ENCODE results near the gene TMEM232. TPM values are rescaled to one million over a fixed set of nuclear protein-coding genes. Genes with fewer than 3 reads are reported as not detected.

TMEM232 gene
- total and polyA plus RNA-seq, 2 donors (not counting 3 experiments of a cell fraction or from before 2014, with no cell fraction given), result 0.17 to 0.38 TPM

DNA sequence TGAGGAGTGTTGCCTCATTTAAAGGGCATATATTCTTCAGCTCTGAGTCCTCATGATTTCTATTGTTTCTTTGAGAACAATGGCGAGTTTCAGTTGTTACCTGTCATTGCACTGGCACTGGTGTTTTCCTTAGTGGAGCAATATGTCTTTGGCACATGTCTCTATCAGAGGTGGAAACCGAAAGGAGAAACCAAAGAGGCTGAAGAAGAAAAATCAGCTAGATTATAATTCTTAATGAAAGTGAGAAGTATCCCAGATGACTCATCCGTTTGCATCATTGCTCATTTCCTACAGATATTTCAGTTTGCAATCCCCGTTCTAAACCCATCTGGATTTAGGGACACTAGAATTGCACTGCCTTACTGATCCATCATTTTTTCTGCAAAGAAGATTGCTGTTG, 324.6 kb downstream of the TMEM232 start:
- Histone ChIP-seq H3K4me3 (replicated peaks in 1 of 3; ENCODE audit: insufficient read depth in 1 of 3, low read depth in 1 of 3, low read length in 3 of 3) (no peak overlapping the region), H3K9ac (replicated peaks; ENCODE audit: extremely low read depth, insufficient read depth, low read length) (no peak overlapping the region), H3K4me2 (ENCODE audit: insufficient read depth, low read length) (no peak overlapping the region), H4K20me1 (replicated peaks; ENCODE audit: control insufficient read depth, extremely low read depth, insufficient read depth, low read length) (no peaks in the 10 kb centered on the region), H3K27me3 (ENCODE audit: control insufficient read depth in 2 of 2, insufficient read depth in 2 of 2, low read length in 2 of 2) (no peaks in the 10 kb centered on the region), H3K79me2 (ENCODE audit: control insufficient read depth, insufficient read depth, low read length) (no peaks in the 10 kb centered on the region), H2AFZ (ENCODE audit: low read depth, low read length) (no peak overlapping the region), H3K9me3 (replicated peaks; ENCODE audit: control insufficient read depth, insufficient read depth, low read length) (peaks cover 2% of the 10 kb centered on the region), H3K36me3 (ENCODE audit: control insufficient read depth in 2 of 2, extremely low read depth in 1 of 2, insufficient read depth in 2 of 2, low read length in 2 of 2) (no peaks in the 10 kb centered on the region), H3K4me1 (ENCODE audit: control insufficient read depth, extremely low read depth, insufficient read depth, low read length) (no peaks in the 10 kb centered on the region), H3K27ac (ENCODE audit: insufficient read depth, low read depth, low read length) (no peak overlapping the region), H3K9me1 (replicated peaks; ENCODE audit: control insufficient read depth, extremely low read depth, insufficient read depth, low read length) (no peaks in the 10 kb centered on the region)
- DNase-seq (ENCODE audit: low read depth, low spot score), result no peak
- FAIRE-seq, result no peak
- CTCF ChIA-PET, result no interaction called here
- POLR2A ChIA-PET, result no interaction called here
- dilution Hi-C loops (cut with MboI; ENCODE audit: extremely low pct_ligation_motif_present, low sequenced_read_pairs) (no loop called here), intact Hi-C loops (cut with micrococcal nuclease) (no loop called here)
- TF ChIP-seq EZH2 (IDR thresholded peaks at IDR 0.05; ENCODE audit: borderline replicate concordance, low read depth, low read length, severe bottlenecking) (no peak), JUN (IDR thresholded peaks at IDR 0.05; ENCODE audit: borderline replicate concordance, insufficient read depth, insufficient read length, low read depth) (peak; percentile 17), CTCF (IDR thresholded peaks at IDR 0.05; ENCODE audit: extremely low read depth in 1 of 2, insufficient read depth in 1 of 2, low read depth in 1 of 2, low read length in 2 of 2) (no peak), FOS (IDR thresholded peaks at IDR 0.05; ENCODE audit: borderline replicate concordance, insufficient read depth, low read length) (peak; percentile 28)
- no TSS peak for BruUV-seq (replicated peaks)

DNA sequence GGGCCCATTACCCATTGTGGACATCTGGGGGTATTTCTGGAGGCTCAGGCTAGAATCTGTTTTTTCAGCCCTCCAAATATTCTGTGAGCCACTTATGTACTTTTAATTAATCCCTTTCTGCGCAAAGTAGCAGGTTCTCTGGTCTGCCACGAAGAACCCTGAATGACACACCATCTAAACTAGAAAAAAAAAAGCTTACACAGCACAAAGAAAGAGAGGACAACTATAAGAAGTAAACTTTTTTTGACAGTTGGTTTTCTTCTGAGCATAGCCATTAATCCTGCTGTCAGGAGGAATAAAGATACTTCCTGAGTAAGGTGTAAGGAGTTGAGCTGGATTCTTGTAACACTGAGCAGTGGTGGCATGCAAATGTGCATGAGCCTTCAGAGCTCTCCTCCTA, 327.5 kb downstream of the TMEM232 start:
- dilution Hi-C loops (cut with MboI; ENCODE audit: extremely low pct_ligation_motif_present, low sequenced_read_pairs), result no loop called here
- H3K4me3 ChIP-seq (replicated peaks in 1 of 3; ENCODE audit: insufficient read depth in 1 of 3, low read depth in 1 of 3, low read length in 3 of 3), result no peak overlapping the region
- H3K27me3 ChIP-seq (ENCODE audit: control insufficient read depth in 2 of 2, insufficient read depth in 2 of 2, low read length in 2 of 2), result no peaks in the 10 kb centered on the region
- no peaks in the 10 kb centered on the region for H3K4me1 ChIP-seq (ENCODE audit: control insufficient read depth, extremely low read depth, insufficient read depth, low read length)
- no peaks in the 10 kb centered on the region for H4K20me1 ChIP-seq (replicated peaks; ENCODE audit: control insufficient read depth, extremely low read depth, insufficient read depth, low read length)
- no peaks in the 10 kb centered on the region for H3K9me1 ChIP-seq (replicated peaks; ENCODE audit: control insufficient read depth, extremely low read depth, insufficient read depth, low read length)
- BruUV-seq (replicated peaks), result no TSS peak
- H3K4me2 ChIP-seq (ENCODE audit: insufficient read depth, low read length), result no peak overlapping the region
- DNase-seq (ENCODE audit: low read depth, low spot score) (no peak), FAIRE-seq (no peak)
- H2AFZ ChIP-seq (ENCODE audit: low read depth, low read length), result no peak overlapping the region
- intact Hi-C loops (cut with micrococcal nuclease), result no loop called here
- ChIA-PET CTCF (no interaction called here), POLR2A (no interaction called here)
- H3K9ac ChIP-seq (replicated peaks; ENCODE audit: extremely low read depth, insufficient read depth, low read length), result no peak overlapping the region
- no peaks in the 10 kb centered on the region for H3K36me3 ChIP-seq (ENCODE audit: control insufficient read depth in 2 of 2, extremely low read depth in 1 of 2, insufficient read depth in 2 of 2, low read length in 2 of 2)
- H3K79me2 ChIP-seq (ENCODE audit: control insufficient read depth, insufficient read depth, low read length), result no peaks in the 10 kb centered on the region
- H3K27ac ChIP-seq (ENCODE audit: insufficient read depth, low read depth, low read length), result no peak overlapping the region
- peaks cover 2% of the 10 kb centered on the region for H3K9me3 ChIP-seq (replicated peaks; ENCODE audit: control insufficient read depth, insufficient read depth, low read length)
- TF ChIP-seq CTCF (IDR thresholded peaks at IDR 0.05; ENCODE audit: extremely low read depth in 1 of 2, insufficient read depth in 1 of 2, low read depth in 1 of 2, low read length in 2 of 2) (no peak), GATA2 (IDR thresholded peaks at IDR 0.05; ENCODE audit: insufficient read depth, insufficient read length, low read depth, low read length) (no peak), POLR2A (IDR thresholded peaks at IDR 0.05; ENCODE audit: low read depth, low read length) (no peak), POLR2AphosphoS5 (IDR thresholded peaks at IDR 0.05; ENCODE audit: insufficient read depth, low read depth, low read length) (no peak)
- TF ChIP-seq, protein P1, sequence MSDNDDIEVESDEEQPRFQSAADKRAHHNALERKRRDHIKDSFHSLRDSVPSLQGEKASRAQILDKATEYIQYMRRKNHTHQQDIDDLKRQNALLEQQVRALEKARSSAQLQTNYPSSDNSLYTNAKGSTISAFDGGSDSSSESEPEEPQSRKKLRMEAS (IDR thresholded peaks at IDR 0.05; ENCODE audit: insufficient read depth, insufficient read length), result no peak
